NK-92 treated with Interleukin-12 subunit alpha and Interleukin-12 subunit beta, amount 100 ng/mL, for 24 hours (cell line): ENCODE measurements around the gene ANKS1B.
"Not testable (repeated sequence)": the region's sequence is repeated elsewhere in the genome, so short reads cannot be mapped to it uniquely, and the experiment has no call there.

Source experiments
- DNase-seq: peaks from one replicate; lab custom pipeline; 2025; lab: John Stamatoyannopoulos, UW

ANKS1B gene

GRCh38 chr12:99372257-99372920, 612.3 kb downstream of the ANKS1B start:
- DNase-seq: no peak

DNA sequence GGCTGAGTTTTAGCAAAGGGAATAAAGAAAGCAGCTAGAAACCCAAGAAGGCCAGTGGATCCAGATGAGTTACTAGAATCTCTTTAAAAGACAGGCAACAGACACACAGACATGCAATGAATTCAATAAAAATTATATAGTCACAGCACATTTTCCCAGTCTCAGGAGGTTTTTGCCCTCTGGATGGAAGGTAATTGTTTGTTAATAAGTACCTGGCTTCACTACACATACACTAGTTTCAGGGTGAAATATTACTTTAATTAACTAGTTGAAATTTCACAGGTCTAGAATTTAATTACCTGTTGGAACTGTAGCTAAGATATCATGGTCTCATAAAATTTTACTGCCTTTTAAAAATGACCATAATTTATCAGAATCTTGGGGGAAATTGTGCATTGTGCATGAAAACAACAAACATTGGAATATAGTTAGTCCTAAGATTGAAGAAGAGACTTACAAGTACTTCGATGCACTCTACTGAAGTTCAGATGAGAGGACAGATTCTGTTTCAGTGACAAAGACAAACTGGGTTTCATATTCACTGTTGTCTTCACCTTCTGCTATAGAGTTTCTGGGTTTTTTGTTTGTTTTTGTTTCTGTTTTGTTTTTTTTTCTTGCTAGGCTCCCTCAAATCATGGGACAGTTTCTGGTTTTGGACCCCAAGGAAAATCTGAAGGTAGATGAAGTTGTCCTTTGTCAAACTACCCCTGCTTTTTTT, 614.2 kb downstream of the ANKS1B start:
- no peak for DNase-seq

GRCh38 chr12:99367181-99367580, 617.6 kb downstream of the ANKS1B start:
- DNase-seq: no peak

GRCh38 chr12:99352269-99352668, 632.5 kb downstream of the ANKS1B start:
- no peak for DNase-seq

DNA sequence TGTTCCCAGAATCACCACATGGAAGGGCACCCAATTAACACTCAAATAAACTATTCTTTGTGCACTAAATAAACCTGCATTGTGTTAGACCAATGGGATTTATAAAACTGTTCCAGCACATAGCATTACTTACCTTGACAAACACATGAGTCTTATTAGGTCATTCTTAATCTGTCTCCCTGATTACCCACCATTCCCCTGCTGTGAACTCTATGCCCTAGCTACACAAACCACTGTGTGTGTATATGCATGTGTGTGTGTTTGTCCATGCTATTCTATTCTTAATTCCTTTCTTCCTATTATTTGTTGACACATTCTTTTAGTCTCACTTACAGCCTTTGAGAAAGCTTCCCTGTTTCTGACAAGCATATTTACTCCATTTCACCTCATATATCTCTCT, 640.8 kb downstream of the ANKS1B start:
- DNase-seq: no peak

- DNase-seq: no peak
These were observed 645.1 kb downstream of the ANKS1B start for GRCh38 chr12:99339663-99340062.

DNA sequence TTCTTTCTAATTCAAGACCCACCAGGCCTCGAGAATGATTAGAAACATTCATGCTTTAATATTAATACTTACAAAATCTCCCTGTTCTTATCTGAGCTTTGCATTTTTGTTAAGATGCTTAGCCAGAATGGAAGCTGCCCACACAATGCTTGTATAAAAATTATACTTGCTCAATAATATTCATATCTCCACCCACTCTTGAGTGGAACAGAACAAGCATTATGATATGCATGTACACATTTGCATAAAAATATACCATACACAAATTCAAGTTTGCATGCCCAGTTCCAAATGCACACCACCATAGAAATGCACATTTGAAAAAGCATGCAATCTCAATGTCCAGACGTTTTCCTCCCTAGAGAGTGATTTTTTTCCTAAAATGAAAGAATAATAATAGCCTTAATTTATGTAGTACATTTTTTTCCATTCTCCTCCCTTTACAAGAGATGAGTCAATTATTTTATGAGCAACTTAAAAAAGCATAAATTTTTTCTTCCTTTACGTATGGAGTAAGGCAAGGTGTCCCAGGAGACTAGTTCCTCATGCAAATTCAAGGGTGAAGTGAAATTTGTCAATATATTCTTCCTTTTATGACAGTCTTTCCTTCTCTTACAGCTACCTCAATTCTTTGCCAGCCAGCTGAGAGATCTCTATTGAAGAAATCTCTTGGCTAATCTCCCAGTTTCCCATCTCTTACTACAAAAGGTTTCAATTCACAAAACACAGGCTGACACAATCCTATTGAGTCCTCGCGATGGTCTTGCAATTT, 650.3 kb downstream of the ANKS1B start:
- no peak for DNase-seq

GRCh38 chr12:99332936-99333591, 651.7 kb downstream of the ANKS1B start:
- DNase-seq: no peak

- no peak for DNase-seq
These were observed 654.5 kb downstream of the ANKS1B start for GRCh38 chr12:99330216-99330615.

DNA sequence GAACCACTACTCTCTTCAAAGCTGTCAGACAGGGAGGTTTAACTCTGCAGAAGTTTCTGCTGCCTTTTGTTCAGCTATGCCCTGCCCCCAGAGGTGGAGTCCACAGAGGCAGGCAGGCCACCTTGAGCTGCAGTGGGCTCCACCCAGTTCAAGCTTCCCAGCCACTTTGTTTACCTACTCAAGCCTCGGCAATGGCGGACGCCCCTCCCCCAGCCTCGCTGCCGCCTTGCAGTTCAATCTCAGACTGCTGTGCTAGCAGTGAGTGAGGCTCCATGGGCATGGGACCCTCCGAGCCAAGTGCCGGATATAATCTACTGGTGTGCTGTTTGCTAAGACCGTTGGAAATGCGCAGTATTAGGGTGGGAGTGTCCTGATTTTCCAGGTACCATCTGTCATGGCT, 663.5 kb downstream of the ANKS1B start:
- DNase-seq: not testable (repeated sequence)

DNA sequence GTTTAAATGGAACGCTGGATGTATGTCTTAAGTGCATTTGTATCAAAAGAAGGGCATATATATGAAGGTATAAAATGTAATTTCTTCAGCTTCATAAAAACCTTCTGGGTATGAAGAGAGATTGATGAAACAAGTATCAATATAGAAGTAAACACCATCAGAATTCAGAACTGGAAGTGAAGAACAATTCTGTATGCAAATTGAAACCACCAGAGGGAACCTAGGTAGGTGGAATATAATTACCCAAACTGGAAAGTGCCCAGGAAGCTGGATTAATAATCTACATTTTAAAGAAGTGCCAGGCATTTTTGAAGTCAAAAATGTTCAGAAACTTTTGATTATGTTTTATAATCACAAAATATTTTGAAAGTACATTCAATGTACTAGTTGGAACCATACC, 673.4 kb downstream of the ANKS1B start:
- no peak for DNase-seq

GRCh38 chr12:99309812-99310211, 674.9 kb downstream of the ANKS1B start:
- no peak for DNase-seq

DNA sequence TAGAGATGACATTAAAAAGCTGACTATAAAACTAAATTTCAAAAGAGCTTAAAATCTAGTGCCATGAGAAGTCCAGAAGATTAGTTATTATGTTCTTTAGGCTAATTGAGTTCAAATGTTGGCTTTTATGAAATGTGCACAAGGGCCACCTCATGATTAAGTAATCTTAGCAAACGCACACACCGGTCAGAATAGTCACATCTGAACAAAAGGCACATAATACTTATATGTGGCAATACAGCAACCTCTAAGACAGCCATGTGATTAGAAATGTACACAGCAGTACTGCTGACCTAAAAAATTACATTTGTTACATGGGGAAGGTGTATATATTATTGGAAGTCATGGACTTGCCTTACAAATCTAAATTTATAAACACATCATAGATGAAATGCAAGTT, 681.9 kb downstream of the ANKS1B start:
- DNase-seq: no peak

DNA sequence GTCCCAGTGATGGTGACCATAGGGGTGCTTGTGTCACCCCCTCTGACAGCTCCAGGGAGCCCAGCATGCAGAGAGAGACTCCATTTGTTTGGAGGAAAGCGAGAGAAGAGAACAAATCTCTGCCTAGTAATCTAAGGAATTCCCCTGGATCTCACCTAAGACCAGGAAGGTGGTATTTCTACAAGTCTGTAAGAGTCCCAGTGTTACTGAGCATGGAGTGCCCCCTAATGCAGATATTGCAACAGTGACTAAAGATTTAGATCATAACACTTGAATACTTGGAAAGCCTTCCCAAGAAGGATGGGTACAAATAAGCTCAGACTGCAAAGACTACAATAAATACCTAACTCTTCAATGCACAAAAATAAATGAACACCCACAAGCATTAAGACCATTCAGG, 697.6 kb downstream of the ANKS1B start:
- DNase-seq: no peak

DNA sequence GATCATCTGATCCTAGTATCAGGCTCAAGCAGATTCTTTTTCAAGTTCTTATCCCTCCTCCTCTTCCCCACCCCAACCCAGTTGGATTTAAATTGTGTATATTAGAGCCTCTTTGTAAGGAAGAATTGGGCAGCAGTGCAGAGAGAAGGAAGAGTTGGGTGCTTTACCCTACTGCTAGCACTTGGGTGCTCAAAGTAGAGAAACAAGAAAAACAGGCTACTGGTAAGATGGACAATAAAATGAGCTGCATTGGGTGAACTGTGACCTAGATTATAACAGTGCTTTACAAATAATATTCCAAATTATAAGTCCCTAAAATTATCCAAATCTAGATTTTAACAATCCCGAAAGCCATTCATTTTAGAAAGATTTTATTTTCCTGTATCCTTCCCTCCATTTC, 700.6 kb downstream of the ANKS1B start:
- DNase-seq: no peak

- DNase-seq: no peak
These were observed 702.1 kb downstream of the ANKS1B start for GRCh38 chr12:99282624-99283023.

- no peak for DNase-seq
These were observed 702.6 kb downstream of the ANKS1B start for GRCh38 chr12:99282086-99282485.

- no peak for DNase-seq
These were observed 703.5 kb downstream of the ANKS1B start for GRCh38 chr12:99281277-99281676.

DNA sequence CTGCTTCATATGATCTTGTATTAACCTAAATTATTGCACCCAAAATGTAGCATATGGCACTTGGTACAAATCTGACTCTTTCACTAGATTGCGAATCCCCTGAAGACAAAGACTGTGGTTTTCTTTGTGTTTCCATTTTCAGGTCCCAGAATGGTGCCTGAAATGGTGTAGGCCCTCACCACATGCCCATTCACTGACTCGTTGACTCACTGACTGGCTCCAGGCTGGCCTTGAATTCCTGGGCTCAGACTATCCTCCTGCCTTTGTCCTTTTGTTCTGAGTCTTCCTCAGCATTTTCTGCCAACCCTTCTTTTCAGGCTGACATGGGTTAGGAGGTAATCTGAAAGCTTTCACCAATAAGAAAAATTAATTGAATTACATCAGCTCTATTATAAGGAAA, 705.8 kb downstream of the ANKS1B start:
- DNase-seq: no peak

- no peak for DNase-seq
These were observed 707.0 kb downstream of the ANKS1B start for GRCh38 chr12:99277591-99278379.

GRCh38 chr12:99271071-99271470, 713.7 kb downstream of the ANKS1B start:
- no peak for DNase-seq

- DNase-seq: no peak
These were observed 717.7 kb downstream of the ANKS1B start for GRCh38 chr12:99267038-99267437.
